ENCODE results near the gene PGK1. TPM values are rescaled to one million over a fixed set of nuclear protein-coding genes. Genes with fewer than 3 reads are reported as not detected.
"Not testable (repeated sequence)": the region's sequence is repeated elsewhere in the genome, so short reads cannot be mapped to it uniquely, and the experiment has no call there.

Gene PGK1
- total RNA-seq, 2 experiments from 2014 or later, result 744 to 766 TPM

DNA sequence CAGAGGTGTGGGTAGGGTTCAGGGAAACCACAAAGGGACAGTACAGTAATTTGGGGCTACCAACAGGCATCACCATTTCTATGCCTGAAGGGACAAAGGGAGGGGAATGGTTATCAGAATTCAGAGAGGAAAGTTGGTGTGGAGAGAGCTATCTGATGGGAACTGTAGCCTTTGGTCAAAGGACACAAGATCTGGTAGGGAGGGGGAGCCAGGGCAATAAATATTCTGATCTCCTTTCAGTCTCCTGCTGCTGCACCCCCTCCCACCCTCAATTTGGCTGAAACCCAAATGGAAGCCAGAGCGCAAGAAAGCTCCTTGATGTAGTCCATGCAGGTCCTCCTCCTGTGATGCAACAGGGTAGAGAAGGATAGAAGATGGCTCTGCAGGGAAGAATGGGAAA lies 14.6 kb downstream of the PGK1 start:
- peaks cover 57% of the 10 kb centered on the region for H3K4me1 Mint-ChIP-seq (ENCODE audit: low read depth)
- no peak for DNase-seq
- CTCF ChIA-PET, result no interaction called here
- H3K27ac Mint-ChIP-seq, result peak overlapping the region; percentile 69
- H3K27me3 Mint-ChIP-seq (ENCODE audit: low read depth), result no peaks in the 10 kb centered on the region
- no peaks in the 10 kb centered on the region for H3K9me3 Mint-ChIP-seq
- no peak overlapping the region for H3K4me3 Mint-ChIP-seq
- intact Hi-C loops (cut with micrococcal nuclease), result no loop called here
- H3K36me3 Mint-ChIP-seq (ENCODE audit: low read depth), result peaks cover 51% of the 10 kb centered on the region

DNA sequence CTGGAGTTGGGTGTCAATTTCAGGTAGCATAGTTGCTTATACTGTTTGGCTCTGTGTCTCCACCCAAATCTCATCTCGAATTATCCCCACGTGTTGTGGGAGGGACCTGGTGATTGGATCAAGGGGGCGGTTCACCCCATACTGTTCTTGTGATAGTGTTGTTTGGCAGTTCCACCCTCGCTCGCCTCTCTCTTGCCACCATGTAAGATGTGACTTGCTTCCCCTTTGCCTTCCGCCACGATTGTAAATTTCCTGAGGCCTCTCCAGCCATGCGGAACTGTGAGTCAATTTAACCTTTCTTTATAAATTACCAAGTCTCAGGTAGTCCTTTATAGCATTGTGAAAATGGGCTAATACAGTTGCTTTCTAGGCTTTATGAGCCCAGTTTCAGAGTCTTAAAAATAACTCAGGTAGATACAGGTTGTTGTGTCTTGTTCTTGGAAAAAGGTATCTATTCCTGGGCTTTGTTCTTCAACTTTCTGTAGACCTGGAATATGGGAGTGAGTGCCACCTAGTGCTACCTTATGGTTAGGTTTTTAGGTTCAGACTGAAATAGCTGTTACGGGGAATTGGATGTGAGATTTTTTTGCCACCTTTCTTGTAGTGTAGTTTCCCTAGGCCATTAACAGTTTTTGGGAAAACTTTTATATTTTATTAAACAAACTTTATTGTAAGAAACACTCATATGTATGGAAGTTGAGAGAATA lies 15.6 kb downstream of the PGK1 start:
- no peak overlapping the region for H3K4me3 Mint-ChIP-seq
- peaks cover 57% of the 10 kb centered on the region for H3K4me1 Mint-ChIP-seq (ENCODE audit: low read depth)
- DNase-seq, result peak; percentile 9
- CTCF ChIA-PET, result interaction anchor here (1.1 kb wide), 1 partner anchor 11 kb away, joined by 4 read pairs; no protein-coding TSS in a partner anchor
- no peaks in the 10 kb centered on the region for H3K27me3 Mint-ChIP-seq (ENCODE audit: low read depth)
- no peaks in the 10 kb centered on the region for H3K9me3 Mint-ChIP-seq
- peaks cover 55% of the 10 kb centered on the region for H3K36me3 Mint-ChIP-seq (ENCODE audit: low read depth)
- intact Hi-C loops (cut with micrococcal nuclease), result loop anchor here (5.0 to 10.0 kb wide), 2 partner anchors 398 to 765 kb away; no protein-coding TSS in a partner anchor
- peak overlapping the region; percentile 71 for H3K27ac Mint-ChIP-seq

- CTCF ChIA-PET, result no interaction called here
- DNase-seq, result peak; percentile 38
- peaks cover 39% of the 10 kb centered on the region for H3K4me1 Mint-ChIP-seq (ENCODE audit: low read depth)
- H3K4me3 Mint-ChIP-seq, result no peak overlapping the region
- H3K36me3 Mint-ChIP-seq (ENCODE audit: low read depth), result peaks cover 35% of the 10 kb centered on the region
- intact Hi-C loops (cut with micrococcal nuclease), result loop anchor here (2.0 to 10.0 kb wide), 3 partner anchors 14 to 762 kb away; no protein-coding TSS in a partner anchor
- H3K27me3 Mint-ChIP-seq (ENCODE audit: low read depth), result no peaks in the 10 kb centered on the region
- H3K9me3 Mint-ChIP-seq, result no peaks in the 10 kb centered on the region
- peak overlapping the region; percentile 79 for H3K27ac Mint-ChIP-seq
Measured at GRCh38 chrX:78123190-78123589, 19.1 kb downstream of the PGK1 start.

DNA sequence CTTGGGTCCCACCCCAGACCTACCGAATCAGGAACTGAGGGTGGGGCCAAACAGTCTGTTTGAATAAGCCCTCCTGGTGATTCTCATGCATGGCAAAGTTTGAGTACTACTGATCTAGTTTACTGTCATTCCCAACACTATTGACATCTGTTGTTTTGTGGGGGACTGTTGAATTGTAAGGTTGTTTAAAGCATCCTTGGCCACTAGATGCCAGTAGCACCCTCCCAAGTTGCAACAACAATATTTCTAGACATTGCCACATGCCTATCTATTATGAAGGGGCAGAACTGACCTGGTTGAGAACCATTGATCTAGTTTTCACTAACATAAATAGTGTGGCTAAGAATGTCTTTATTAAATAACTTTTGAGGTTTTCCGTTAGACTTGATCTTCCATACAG lies 20.3 kb downstream of the PGK1 start:
- H3K4me1 Mint-ChIP-seq (ENCODE audit: low read depth), result peaks cover 33% of the 10 kb centered on the region

GRCh38 chrX:78125148-78125547 lies 21.1 kb downstream of the PGK1 start:
- DNase-seq, result no peak
- Mint-ChIP-seq H3K9me3 (no peaks in the 10 kb centered on the region), H3K4me1 (ENCODE audit: low read depth) (peaks cover 27% of the 10 kb centered on the region), H3K36me3 (ENCODE audit: low read depth) (peaks cover 25% of the 10 kb centered on the region), H3K4me3 (no peak overlapping the region), H3K27ac (no peak overlapping the region), H3K27me3 (ENCODE audit: low read depth) (no peaks in the 10 kb centered on the region)
- intact Hi-C loops (cut with micrococcal nuclease), result loop anchor here (10.0 kb wide), 1 partner anchor 760 kb away; no protein-coding TSS in a partner anchor
- CTCF ChIA-PET, result interaction anchor here (0.5 to 1.0 kb wide), 2 partner anchors 12 to 431 kb away, joined by 3 to 4 read pairs; no protein-coding TSS in a partner anchor

More for the DNA sequence above, 20.3 kb downstream of the PGK1 start:
- Mint-ChIP-seq H3K27ac (peak overlapping the region; percentile 68), H3K9me3 (no peaks in the 10 kb centered on the region), H3K36me3 (ENCODE audit: low read depth) (peaks cover 30% of the 10 kb centered on the region), H3K4me3 (no peak overlapping the region), H3K27me3 (ENCODE audit: low read depth) (no peaks in the 10 kb centered on the region)
- DNase-seq, result no peak
- CTCF ChIA-PET, result interaction anchor here (0.6 kb wide), 1 partner anchor 277 kb away, joined by 3 read pairs; no protein-coding TSS in a partner anchor
- intact Hi-C loops (cut with micrococcal nuclease), result loop anchor here (5.0 to 10.0 kb wide), 2 partner anchors 393 to 760 kb away; no protein-coding TSS in a partner anchor

DNA sequence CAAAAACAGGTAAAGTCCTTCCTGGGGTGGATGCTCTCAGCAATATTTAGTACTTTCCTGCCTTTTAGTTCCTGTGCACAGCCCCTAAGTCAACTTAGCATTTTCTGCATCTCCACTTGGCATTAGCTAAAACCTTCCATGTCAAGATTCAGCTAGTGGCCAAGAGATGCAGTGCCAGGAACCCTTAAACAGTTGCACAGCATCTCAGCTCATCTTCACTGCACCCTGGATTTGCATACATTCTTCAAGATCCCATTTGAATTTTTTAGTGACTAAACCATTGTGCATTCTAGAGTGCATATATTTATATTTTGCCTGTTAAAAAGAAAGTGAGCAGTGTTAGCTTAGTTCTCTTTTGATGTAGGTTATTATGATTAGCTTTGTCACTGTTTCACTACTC lies 21.7 kb downstream of the PGK1 start:
- Mint-ChIP-seq H3K36me3 (ENCODE audit: low read depth) (peaks cover 28% of the 10 kb centered on the region), H3K4me1 (ENCODE audit: low read depth) (peaks cover 27% of the 10 kb centered on the region), H3K27ac (peak overlapping the region; percentile 50)
- H3K9me3 Mint-ChIP-seq; H3K4me3 Mint-ChIP-seq; H3K27me3 Mint-ChIP-seq (ENCODE audit: low read depth); DNase-seq: not testable (repeated sequence)
- intact Hi-C loops (cut with micrococcal nuclease), result loop anchor here (10.0 kb wide), 1 partner anchor 759 kb away; no protein-coding TSS in a partner anchor
- CTCF ChIA-PET, result interaction anchor here (0.5 kb wide), 1 partner anchor 430 kb away, joined by 4 read pairs; no protein-coding TSS in a partner anchor

DNA sequence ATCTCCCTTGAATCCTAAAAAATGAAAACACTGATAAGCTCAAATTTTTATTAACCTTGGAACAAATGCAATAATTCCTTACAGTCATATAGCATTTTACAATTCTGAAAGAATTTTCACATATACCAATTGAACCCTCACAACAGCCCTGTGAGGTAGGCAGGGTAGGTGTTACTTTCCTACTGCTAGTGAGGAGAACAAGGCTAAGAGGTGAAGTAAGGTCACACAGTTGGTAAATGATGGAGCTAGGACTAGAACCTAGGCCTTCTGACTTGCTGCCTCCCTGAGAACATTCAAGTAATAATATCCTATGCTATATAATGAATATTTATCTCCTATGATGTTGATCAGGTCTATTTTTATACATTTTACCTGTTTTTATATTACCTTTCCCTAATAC lies 25.7 kb downstream of the PGK1 start:
- Mint-ChIP-seq H3K4me1 (ENCODE audit: low read depth) (peaks cover 1% of the 10 kb centered on the region), H3K4me3 (no peak overlapping the region), H3K27ac (no peak overlapping the region), H3K27me3 (ENCODE audit: low read depth) (no peaks in the 10 kb centered on the region), H3K36me3 (ENCODE audit: low read depth) (peaks cover 15% of the 10 kb centered on the region), H3K9me3 (no peaks in the 10 kb centered on the region)
- CTCF ChIA-PET, result no interaction called here
- DNase-seq, result no peak
- intact Hi-C loops (cut with micrococcal nuclease), result loop anchor here (10.0 kb wide), 3 partner anchors 755 to 1275 kb away; no protein-coding TSS in a partner anchor

- Mint-ChIP-seq H3K27ac (peak overlapping the region; percentile 58), H3K27me3 (ENCODE audit: low read depth) (no peaks in the 10 kb centered on the region), H3K4me1 (ENCODE audit: low read depth) (peaks cover under 1% of the 10 kb centered on the region), H3K36me3 (ENCODE audit: low read depth) (peaks cover 14% of the 10 kb centered on the region), H3K4me3 (no peak overlapping the region), H3K9me3 (no peaks in the 10 kb centered on the region)
- no peak for DNase-seq
- intact Hi-C loops (cut with micrococcal nuclease), result loop anchor here (10.0 kb wide), 2 partner anchors 954 to 1274 kb away; no protein-coding TSS in a partner anchor
- CTCF ChIA-PET, result no interaction called here
Measured at GRCh38 chrX:78130396-78130795, 26.3 kb downstream of the PGK1 start.

DNA sequence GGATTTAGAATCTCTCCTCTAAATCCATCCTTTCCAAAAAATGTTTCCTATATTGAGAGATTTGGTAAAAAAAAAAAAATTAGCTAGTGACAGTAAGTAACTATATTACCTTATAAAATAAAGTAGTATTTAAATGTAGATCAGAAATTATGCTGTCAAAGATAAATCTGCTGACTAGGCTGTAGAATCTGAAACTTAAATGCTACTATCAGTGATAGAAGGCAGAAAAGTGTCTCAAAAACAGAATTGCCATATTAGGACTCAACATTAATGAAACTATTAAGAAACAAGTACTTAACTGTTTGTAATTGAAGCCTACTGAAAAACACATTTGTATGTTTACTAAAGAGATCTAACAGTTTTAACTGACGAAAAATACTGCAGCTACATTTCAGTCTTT lies 27.1 kb downstream of the PGK1 start:
- no peak overlapping the region for H3K4me3 Mint-ChIP-seq
- intact Hi-C loops (cut with micrococcal nuclease), result loop anchor here (10.0 kb wide), 2 partner anchors 954 to 1274 kb away; no protein-coding TSS in a partner anchor
- no peak for DNase-seq
- H3K4me1 Mint-ChIP-seq (ENCODE audit: low read depth), result no peaks in the 10 kb centered on the region
- H3K27ac Mint-ChIP-seq, result peak overlapping the region; percentile 58
- no peaks in the 10 kb centered on the region for H3K9me3 Mint-ChIP-seq
- H3K27me3 Mint-ChIP-seq (ENCODE audit: low read depth), result no peaks in the 10 kb centered on the region
- CTCF ChIA-PET, result no interaction called here
- H3K36me3 Mint-ChIP-seq (ENCODE audit: low read depth), result peaks cover 18% of the 10 kb centered on the region

DNA sequence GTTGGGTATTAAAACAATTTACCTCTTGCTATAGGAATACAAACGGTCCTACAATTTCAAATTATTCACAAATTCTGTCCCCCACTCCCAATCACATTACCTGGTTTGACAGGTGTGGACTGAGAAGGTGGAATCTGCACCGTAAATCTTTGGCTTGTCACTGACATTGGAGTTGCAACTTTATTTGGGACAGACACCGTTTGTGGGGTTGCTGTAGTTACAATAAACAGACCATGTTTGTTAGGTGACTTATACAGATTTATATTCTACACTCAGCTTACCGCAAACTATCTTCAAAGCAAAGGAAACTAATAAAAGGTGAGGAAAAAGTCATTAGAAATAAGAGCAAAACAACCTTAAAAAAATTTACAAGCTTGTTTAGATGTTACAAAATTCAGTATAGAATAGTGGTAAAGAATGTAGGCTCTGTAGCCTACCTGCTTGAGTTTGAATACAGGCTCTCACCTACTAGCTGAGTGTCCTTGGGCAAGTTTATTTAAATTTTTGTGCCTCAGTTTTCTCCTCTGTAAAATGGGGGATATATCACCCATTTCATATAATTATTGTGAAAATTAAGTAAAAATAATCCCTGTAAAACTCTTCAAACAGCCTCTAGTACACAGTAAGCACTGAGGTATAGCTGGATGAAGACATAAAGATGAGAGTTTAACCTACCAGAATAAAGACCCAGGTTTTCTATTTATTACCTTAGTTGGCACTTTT lies 29.4 kb downstream of the PGK1 start:
- DNase-seq, result no peak
- Mint-ChIP-seq H3K27ac (no peak overlapping the region), H3K36me3 (ENCODE audit: low read depth) (peaks cover 14% of the 10 kb centered on the region), H3K27me3 (ENCODE audit: low read depth) (no peaks in the 10 kb centered on the region), H3K9me3 (no peaks in the 10 kb centered on the region), H3K4me1 (ENCODE audit: low read depth) (peaks cover 4% of the 10 kb centered on the region), H3K4me3 (no peak overlapping the region)
- intact Hi-C loops (cut with micrococcal nuclease), result loop anchor here (10.0 kb wide), 2 partner anchors 951 to 1271 kb away; no protein-coding TSS in a partner anchor
- CTCF ChIA-PET, result interaction anchor here (0.6 kb wide), 1 partner anchor 400 kb away, joined by 3 read pairs; no protein-coding TSS in a partner anchor

DNA sequence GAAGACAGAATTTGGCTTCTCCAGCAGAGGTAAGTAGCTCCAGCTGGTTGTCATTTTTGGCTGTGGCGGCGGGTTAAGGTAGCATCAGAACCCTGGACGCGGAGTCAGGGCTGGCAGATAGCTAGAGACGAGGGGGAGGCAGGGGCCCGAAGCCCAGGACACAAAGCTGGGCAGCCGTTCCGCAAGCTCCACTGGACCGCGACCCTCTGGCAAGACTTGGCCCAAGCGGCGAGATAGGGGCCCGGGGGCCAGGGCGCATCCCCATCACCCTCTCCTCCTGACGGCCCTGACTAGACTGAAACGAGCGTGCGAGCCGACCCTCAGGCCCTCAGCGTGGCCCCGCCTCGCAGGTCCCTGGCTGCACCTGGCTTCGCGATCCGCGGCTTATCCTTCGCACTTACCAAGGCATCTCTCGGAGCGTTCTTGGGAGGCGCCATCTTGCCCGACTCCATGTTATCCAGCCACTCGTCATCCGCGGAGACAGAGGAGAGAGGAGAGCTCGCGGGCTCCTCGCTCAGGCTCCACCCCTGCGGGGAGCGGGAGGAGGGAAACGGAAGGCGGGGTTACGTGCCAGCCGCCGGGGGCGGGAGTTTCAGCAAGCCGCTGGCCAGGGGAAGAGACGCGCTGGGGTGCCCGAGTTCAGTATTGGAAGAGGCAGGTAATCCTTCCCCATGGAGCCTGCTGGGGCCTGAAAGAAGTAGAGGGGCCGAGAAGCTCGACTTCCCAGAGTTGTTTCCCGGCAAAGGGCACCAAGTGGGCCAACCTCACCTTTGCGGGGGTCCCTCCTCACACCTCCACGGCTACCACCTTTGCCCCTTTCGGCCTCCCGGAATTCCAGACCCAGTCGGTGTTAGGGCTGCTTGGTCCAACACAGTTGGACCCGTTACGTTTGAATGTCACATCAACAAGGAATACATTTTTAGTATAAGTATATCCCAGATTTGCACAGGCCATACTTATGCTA lies 35.4 kb downstream of the PGK1 start, which contains the start of gene TAF9B:
Gene TAF9B, minus strand, starts transcription at position 491 of the 964 bp plus-strand sequence. Its CDS starts 39 bp downstream, at position 452.
- peak; percentile 89 for DNase-seq
- H3K27ac Mint-ChIP-seq, result peak within 1 kb of the TSS; percentile 90
- intact Hi-C loops (cut with micrococcal nuclease), result loop anchor here (1.0 to 10.0 kb wide), 7 partner anchors 35 to 1265 kb away; partner anchors contain the start of gene PGK1
- peaks cover 4% of the 10 kb centered on the region for H3K4me1 Mint-ChIP-seq (ENCODE audit: low read depth)
- no peaks in the 10 kb centered on the region for H3K27me3 Mint-ChIP-seq (ENCODE audit: low read depth)
- H3K36me3 Mint-ChIP-seq (ENCODE audit: low read depth), result peaks cover 5% of the 10 kb centered on the region
- H3K4me3 Mint-ChIP-seq, result peak within 1 kb of the TSS; percentile 89
- CTCF ChIA-PET, result interaction anchor here (0.5 kb wide), 1 partner anchor 38 kb away, joined by 3 read pairs; no protein-coding TSS in a partner anchor
- H3K9me3 Mint-ChIP-seq, result no peaks in the 10 kb centered on the region

Data from activated naive CD4-positive, alpha-beta T cell treated with anti-CD3 and anti-CD28 coated beads for 36 hours (primary cell).